HG02943 (cell line): ENCODE measurements around the gene MRPS17.
"Not testable (repeated sequence)": the region's sequence is repeated elsewhere in the genome, so short reads cannot be mapped to it uniquely, and the experiment has no call there.

ENCODE experiments used
- ATAC-seq: cut with Tn5 transposase; IDR thresholded peaks from one replicate; pipeline ENCODE4 v1.9.1; 2021; ENCODE audit warnings: mild to moderate bottlenecking, low read depth, moderate library complexity; ENCODE audit not compliant: unreplicated experiment

Gene MRPS17

GRCh38 chr7:55951637-55952351, at the start of gene MRPS17:
Gene MRPS17, plus strand, starts transcription at chr7:55951877. Its CDS starts 1,319 bp downstream, at chr7:55953196.
- peak; percentile 100 for ATAC-seq

GRCh38 chr7:55903985-55904759, 47.5 kb upstream of the MRPS17 start:
- ATAC-seq = peak; percentile 72

GRCh38 chr7:55912748-55913158, 38.9 kb upstream of the MRPS17 start:
- no peak for ATAC-seq

- ATAC-seq = no peak
These were observed 33.9 kb upstream of the MRPS17 start for GRCh38 chr7:55917771-55918170.

- ATAC-seq = no peak
These were observed 23.5 kb upstream of the MRPS17 start for GRCh38 chr7:55928006-55928767.

GRCh38 chr7:55931421-55932151, 20.1 kb upstream of the MRPS17 start:
- no peak for ATAC-seq

GRCh38 chr7:55939514-55940123, 12.1 kb upstream of the MRPS17 start:
- no peak for ATAC-seq

DNA sequence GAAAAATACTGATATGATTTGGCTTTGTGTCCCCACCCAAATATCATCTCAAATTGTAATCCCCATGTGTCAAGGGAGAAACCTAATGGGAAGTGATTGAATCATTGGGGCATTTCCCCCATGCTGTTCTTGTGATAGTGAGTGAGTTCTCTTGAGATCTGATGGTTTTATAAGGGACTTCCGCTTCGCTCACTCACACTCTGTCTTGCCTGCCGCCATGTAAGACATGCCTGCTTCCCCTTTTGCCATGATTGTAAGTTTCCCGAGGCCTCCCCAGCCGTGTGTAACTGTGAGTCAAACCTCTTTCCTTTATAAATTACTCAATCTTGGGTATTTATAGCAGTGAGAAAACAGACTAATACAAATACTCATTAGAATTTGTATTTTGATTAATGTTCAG, 5.1 kb upstream of the MRPS17 start:
- ATAC-seq = no peak

GRCh38 chr7:55952352-55952671, 635 bp downstream of the MRPS17 start:
- ATAC-seq = not testable (repeated sequence)

DNA sequence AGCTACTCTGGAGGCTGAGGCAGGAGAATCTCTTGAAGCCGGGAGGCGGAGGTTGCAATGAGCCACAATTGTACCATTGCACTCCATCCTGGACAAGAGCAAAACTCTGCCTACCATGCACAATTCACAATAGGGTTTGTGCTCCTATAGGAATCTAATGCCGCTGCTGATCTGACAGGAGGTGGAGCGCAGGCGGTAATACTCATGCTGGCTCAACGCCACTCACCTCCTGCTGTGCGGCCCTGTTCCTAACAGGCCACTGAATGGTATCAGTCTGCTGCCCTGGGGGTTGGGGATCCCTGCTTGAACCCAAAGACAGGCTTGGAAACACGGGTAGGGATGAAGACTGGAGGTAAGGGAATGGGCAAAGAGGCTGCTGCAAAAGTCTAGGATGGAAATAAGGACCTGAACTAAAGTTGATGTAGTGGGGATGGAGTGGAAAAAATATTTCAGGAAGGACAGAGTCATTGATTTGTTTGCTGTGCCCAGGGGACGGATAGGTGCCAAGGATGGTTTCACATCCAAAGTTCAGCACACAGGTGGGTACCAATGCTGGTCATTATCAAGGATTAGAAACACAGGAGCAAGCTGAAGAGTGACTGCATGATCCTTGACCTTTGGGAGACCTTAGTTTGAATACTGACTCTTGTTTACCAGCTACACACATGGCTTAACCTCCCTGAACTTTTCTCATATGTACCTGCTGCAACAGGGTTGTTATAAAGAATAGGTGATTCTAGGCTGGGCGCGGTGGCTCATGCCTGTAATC, 2.2 kb downstream of the MRPS17 start:
- ATAC-seq = no peak

DNA sequence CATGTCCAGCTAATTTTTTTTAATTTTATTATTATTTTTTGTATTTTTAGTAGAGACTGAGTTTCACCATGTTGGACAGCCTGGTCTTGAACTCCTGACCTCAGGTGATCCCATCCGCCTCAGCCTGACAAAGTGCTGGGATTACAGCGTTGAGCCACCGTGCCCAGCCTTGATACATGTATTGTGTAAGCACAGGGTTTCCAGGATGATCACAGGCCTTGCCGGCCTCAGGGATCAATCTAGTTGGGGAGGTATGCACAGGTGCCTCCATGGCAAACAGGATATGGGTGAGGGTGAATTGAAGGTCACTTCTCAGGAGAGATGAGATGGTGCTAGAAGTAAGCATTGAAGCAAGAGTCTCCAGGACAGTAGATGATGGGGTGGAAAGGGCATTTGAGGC, 5.5 kb downstream of the MRPS17 start:
- ATAC-seq = no peak

- no peak for ATAC-seq
These were observed 10.3 kb downstream of the MRPS17 start for GRCh38 chr7:55962014-55962413.

GRCh38 chr7:55963584-55964168, 12.0 kb downstream of the MRPS17 start:
- no peak for ATAC-seq

DNA sequence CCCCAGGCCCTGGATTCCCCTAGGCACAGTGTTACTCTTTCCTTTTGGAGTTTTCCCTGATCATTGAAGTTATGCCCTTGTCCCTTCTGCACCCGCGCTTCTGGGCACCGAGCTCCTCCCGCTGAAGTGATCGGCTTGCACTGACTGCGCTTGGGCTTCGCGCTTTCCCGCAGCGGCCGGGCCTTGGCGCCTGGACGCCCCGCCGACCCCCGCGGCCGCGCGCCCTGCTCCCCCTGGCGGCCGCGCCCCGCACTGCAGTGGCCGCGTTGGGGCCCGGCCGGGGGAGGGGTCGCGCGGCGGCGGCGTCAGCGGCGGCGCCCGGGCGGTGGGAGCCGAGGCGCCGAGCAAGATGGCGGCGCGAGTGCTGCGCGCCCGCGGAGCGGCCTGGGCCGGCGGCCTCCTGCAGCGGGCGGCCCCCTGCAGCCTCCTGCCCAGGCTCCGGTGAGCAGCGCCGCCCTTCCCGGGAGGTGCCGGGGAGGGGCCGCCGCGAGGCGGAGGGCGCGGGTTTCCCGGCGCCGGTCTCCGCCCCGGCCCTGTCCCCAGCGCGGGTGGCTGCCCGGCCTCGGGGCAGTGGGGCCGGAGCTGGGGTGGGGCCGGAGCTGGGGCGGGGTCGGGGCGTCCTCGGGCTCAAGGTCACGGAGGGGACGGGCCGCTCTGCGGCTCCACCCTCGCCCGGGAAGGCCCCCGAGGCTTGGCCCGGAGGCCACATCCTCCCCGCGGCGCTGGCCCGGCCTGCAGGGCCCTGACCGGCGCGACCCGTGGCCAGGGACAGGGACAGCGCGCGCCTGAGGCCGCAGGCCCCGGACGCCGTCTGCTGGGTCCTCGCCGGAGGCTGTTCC, 12.8 kb downstream of the MRPS17 start, which contains the start of gene NIPSNAP2:
Gene NIPSNAP2 (plus strand): TSS at position 325 of the 839 bp plus-strand sequence. CDS start 25 bp downstream, at position 350.
- ATAC-seq = peak; percentile 68

- ATAC-seq = no peak
These were observed 13.4 kb downstream of the MRPS17 start for GRCh38 chr7:55965100-55965470.

GRCh38 chr7:55965805-55966421, 14.2 kb downstream of the MRPS17 start:
- ATAC-seq = no peak

DNA sequence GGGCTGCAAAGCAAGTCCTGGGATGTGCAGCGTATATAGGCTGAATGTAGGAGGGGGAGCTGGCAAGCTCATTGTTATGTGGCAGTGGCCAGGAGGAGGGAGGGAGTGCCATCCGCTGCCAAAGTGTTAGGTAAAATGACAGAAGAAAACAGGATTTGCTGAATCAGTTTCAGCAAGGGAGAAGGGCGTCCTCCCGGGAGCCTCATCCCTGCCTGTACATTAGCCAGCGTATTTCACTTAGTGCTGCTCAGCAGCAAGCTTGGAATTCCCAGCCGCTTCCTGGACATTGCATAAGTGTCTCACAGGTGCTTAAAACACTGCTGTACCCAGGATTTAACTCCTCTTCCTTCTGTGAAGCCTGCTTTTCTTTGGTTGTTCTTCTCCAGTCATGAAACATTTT, 15.2 kb downstream of the MRPS17 start:
- no peak for ATAC-seq

DNA sequence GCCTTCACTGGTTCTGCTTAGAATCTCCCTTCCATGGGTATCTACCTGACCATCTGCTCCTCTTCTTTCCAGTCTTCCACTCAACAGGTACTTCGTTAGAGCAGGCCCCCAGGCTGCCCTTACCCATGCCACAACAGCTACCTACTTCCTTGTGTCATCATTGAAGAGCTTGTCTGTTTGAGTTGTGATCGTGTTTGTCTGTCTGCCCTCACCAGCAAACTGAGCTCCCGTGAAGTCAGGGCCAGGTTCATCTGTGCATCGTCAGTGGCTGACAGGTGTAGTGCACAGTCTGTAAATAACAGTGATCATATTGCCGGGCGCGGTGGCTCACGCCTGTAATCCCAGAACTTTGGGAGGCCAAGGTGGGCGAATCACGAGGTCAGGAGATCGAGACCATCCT, 17.7 kb downstream of the MRPS17 start:
- ATAC-seq = no peak
